ENCODE data around the gene NANOGP8.

DNA sequence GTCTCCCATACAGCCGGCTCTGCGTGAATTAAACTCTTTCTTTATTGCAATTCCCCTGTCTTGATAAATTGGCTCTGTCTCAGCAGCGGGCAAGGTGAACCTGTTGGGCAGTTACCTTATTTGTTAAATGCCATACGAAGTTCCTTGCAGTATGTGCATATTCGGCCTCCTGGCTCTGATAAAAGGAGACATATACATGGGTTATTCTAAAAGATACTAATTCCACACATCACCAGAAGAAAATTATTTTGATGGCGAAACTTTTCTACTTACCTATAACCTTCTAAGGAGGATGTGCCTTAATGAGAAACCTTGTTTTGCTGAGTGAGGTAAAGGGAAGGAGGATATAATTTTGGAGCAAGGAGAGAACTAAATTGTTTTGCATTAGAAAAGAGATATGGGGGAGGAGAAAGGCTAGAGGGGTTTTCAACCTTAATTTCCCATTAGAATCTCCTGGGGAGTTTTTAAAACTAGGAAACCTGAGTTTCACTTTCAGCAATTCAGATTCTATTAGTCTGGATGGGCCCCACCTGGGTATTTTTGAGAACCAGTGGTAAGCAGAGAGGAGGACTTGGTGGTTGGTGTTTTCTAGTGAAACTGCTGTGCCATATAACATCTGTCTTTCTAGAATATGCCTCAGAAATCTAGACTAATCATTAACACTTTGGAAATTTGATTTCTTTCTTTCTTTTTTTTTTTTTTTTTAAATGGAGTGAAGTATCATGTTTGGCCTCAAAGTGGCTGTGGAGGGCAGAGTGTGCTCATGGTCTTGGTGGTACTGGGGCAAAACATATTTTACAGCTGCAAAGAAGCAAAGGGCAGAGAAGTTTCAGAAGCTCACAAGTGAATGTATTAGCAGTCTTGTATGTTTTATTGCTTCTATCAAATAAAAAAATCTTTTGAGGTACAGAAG, 23.0 kb downstream of the NANOGP8 start:
- TF ChIP-seq, protein P1, sequence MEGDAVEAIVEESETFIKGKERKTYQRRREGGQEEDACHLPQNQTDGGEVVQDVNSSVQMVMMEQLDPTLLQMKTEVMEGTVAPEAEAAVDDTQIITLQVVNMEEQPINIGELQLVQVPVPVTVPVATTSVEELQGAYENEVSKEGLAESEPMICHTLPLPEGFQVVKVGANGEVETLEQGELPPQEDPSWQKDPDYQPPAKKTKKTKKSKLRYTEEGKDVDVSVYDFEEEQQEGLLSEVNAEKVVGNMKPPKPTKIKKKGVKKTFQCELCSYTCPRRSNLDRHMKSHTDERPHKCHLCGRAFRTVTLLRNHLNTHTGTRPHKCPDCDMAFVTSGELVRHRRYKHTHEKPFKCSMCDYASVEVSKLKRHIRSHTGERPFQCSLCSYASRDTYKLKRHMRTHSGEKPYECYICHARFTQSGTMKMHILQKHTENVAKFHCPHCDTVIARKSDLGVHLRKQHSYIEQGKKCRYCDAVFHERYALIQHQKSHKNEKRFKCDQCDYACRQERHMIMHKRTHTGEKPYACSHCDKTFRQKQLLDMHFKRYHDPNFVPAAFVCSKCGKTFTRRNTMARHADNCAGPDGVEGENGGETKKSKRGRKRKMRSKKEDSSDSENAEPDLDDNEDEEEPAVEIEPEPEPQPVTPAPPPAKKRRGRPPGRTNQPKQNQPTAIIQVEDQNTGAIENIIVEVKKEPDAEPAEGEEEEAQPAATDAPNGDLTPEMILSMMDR (IDR thresholded peaks at IDR 0.05; ENCODE audit: poor library complexity, severe bottlenecking), result no peak
- TF ChIP-seq, protein P2, sequence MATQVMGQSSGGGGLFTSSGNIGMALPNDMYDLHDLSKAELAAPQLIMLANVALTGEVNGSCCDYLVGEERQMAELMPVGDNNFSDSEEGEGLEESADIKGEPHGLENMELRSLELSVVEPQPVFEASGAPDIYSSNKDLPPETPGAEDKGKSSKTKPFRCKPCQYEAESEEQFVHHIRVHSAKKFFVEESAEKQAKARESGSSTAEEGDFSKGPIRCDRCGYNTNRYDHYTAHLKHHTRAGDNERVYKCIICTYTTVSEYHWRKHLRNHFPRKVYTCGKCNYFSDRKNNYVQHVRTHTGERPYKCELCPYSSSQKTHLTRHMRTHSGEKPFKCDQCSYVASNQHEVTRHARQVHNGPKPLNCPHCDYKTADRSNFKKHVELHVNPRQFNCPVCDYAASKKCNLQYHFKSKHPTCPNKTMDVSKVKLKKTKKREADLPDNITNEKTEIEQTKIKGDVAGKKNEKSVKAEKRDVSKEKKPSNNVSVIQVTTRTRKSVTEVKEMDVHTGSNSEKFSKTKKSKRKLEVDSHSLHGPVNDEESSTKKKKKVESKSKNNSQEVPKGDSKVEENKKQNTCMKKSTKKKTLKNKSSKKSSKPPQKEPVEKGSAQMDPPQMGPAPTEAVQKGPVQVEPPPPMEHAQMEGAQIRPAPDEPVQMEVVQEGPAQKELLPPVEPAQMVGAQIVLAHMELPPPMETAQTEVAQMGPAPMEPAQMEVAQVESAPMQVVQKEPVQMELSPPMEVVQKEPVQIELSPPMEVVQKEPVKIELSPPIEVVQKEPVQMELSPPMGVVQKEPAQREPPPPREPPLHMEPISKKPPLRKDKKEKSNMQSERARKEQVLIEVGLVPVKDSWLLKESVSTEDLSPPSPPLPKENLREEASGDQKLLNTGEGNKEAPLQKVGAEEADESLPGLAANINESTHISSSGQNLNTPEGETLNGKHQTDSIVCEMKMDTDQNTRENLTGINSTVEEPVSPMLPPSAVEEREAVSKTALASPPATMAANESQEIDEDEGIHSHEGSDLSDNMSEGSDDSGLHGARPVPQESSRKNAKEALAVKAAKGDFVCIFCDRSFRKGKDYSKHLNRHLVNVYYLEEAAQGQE (IDR thresholded peaks at IDR 0.05; ENCODE audit: borderline replicate concordance), result no peak
- TF ChIP-seq POLR2AphosphoS5 (IDR thresholded peaks at IDR 0.05), result no peak
- TF ChIP-seq SMC3 (conservative IDR thresholded peaks at IDR 0.05; ENCODE audit: poor library complexity), result no peak
- TF ChIP-seq RAD21 (conservative IDR thresholded peaks at IDR 0.05), result no peak
- TF ChIP-seq EP300 (conservative IDR thresholded peaks at IDR 0.05; ENCODE audit: poor library complexity, severe bottlenecking), result no peak
- no peak for TF ChIP-seq TAF1 (IDR thresholded peaks at IDR 0.05; ENCODE audit: low read depth)
- TF ChIP-seq EZH2 (IDR thresholded peaks at IDR 0.05; ENCODE audit: borderline replicate concordance, insufficient read depth, low read length, poor library complexity, severe bottlenecking), result no peak
